Activated T-helper 1 cell treated with Interleukin-2 at 50 U/mL for 16 hours (primary cell): Measurements from ENCODE around the gene UNC13B.
"Not testable (repeated sequence)": the region's sequence is repeated elsewhere in the genome, so short reads cannot be mapped to it uniquely, and the experiment has no call there.

Source experiments
- DNase-seq: peaks from one replicate; pipeline ENCODE4 v3.0.0-alpha.2; 2020; ENCODE audit warnings: low read depth

Gene UNC13B

GRCh38 chr9:35161713-35162604 is at the start of gene UNC13B:
Gene UNC13B, plus strand, starts transcription at chr9:35162009. Its CDS starts 275 bp downstream, at chr9:35162284.
- DNase-seq: peak; percentile 57

GRCh38 chr9:35112257-35113020 is 49.4 kb upstream of the UNC13B start:
- no peak for DNase-seq

- DNase-seq: peak; percentile 48
These were observed 47.5 kb upstream of the UNC13B start for GRCh38 chr9:35114113-35114839.

GRCh38 chr9:35114840-35115628 is 46.8 kb upstream of the UNC13B start:
- no peak for DNase-seq

- DNase-seq: peak; percentile 87
These were observed 45.9 kb upstream of the UNC13B start, which contains the start of gene ATOSB for GRCh38 chr9:35115680-35116538. Gene ATOSB, minus strand, starts transcription at chr9:35115862. Its CDS starts 7,588 bp downstream, at chr9:35108274.

- DNase-seq: no peak
These were observed 45.3 kb upstream of the UNC13B start for GRCh38 chr9:35116539-35116897.

- peak; percentile 77 for DNase-seq
These were observed 44.8 kb upstream of the UNC13B start for GRCh38 chr9:35116898-35117551.

GRCh38 chr9:35134920-35135319 is 26.9 kb upstream of the UNC13B start:
- DNase-seq: no peak

- no peak for DNase-seq
These were observed 25.8 kb upstream of the UNC13B start for GRCh38 chr9:35135988-35136387.

GRCh38 chr9:35136866-35137265 is 24.9 kb upstream of the UNC13B start:
- DNase-seq: no peak

- no peak for DNase-seq
These were observed 21.7 kb upstream of the UNC13B start for GRCh38 chr9:35140093-35140492.

GRCh38 chr9:35142037-35142436 is 19.8 kb upstream of the UNC13B start:
- DNase-seq: no peak

GRCh38 chr9:35147941-35148563 is 13.8 kb upstream of the UNC13B start:
- DNase-seq: not testable (repeated sequence)

- no peak for DNase-seq
These were observed 8.9 kb upstream of the UNC13B start for GRCh38 chr9:35152926-35153325.

GRCh38 chr9:35156781-35157180 is 5.0 kb upstream of the UNC13B start:
- no peak for DNase-seq

- not testable (repeated sequence) for DNase-seq
These were observed 4.0 kb upstream of the UNC13B start for GRCh38 chr9:35157836-35158235.

- DNase-seq: no peak
These were observed 3.1 kb upstream of the UNC13B start for GRCh38 chr9:35158501-35159280.

GRCh38 chr9:35162605-35163315 is 951 bp downstream of the UNC13B start:
- no peak for DNase-seq
